ENCODE measurements around the gene PDE11A. TPM values are rescaled to one million over a fixed set of nuclear protein-coding genes. Genes with fewer than 3 reads are reported as not detected.

Gene PDE11A
- total RNA-seq, 1 donor from 2014 or later = 2.0 TPM

DNA sequence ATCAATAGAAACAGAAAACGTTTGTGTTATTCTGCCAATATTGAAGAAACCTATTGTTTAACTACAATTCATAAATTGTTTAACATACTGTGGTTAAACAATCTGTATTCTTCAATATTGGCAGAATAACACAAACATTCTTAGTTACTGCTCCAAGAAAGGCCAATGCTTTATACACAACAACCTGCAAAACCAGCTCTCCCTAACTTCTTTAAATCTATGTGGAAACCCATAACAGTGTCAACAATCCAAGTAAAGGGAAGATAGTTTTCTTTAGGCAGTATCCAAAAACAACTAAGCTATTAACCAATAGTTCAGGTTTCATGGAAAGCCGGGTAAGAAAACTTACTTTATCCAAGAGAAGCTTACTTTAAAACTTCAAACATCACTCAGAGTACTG is 33.5 kb upstream of the PDE11A start:
- H3K4me1 Mint-ChIP-seq (ENCODE audit: unreplicated experiment) = peaks cover 3% of the 10 kb centered on the region
- H3K27ac Mint-ChIP-seq = no peak overlapping the region
- DNase-seq (ENCODE audit: extremely low spot score, unreplicated experiment) = no peak
- no peak overlapping the region for H3K4me3 Mint-ChIP-seq
- H3K9me3 Mint-ChIP-seq = no peaks in the 10 kb centered on the region
- H3K27me3 Mint-ChIP-seq = no peaks in the 10 kb centered on the region
- TF ChIP-seq, protein P1, sequence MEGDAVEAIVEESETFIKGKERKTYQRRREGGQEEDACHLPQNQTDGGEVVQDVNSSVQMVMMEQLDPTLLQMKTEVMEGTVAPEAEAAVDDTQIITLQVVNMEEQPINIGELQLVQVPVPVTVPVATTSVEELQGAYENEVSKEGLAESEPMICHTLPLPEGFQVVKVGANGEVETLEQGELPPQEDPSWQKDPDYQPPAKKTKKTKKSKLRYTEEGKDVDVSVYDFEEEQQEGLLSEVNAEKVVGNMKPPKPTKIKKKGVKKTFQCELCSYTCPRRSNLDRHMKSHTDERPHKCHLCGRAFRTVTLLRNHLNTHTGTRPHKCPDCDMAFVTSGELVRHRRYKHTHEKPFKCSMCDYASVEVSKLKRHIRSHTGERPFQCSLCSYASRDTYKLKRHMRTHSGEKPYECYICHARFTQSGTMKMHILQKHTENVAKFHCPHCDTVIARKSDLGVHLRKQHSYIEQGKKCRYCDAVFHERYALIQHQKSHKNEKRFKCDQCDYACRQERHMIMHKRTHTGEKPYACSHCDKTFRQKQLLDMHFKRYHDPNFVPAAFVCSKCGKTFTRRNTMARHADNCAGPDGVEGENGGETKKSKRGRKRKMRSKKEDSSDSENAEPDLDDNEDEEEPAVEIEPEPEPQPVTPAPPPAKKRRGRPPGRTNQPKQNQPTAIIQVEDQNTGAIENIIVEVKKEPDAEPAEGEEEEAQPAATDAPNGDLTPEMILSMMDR (conservative IDR thresholded peaks at IDR 0.05) = no peak
- H3K36me3 Mint-ChIP-seq = no peaks in the 10 kb centered on the region

DNA sequence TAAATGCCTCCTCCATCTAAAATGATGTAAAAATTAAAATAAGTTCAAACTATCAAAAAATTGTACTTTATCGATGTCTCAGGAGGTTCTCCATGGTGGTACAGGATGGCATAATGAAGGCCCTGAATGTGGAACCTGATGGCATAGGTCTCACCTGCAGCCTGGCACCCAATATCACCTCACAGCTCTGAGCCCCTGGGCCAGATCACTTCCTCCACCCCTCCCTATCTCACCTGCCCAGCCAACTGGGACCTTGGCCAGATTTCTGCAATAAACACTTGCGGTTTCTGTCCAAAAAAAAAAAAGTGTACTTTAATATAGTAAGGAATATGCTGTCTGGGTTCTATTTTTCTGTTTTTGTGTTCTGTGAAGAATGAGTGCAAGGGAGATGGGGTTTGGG is 33.0 kb upstream of the PDE11A start:
- no peak for DNase-seq (ENCODE audit: extremely low spot score, unreplicated experiment)
- Mint-ChIP-seq H3K27ac (no peak overlapping the region), H3K4me3 (no peak overlapping the region), H3K36me3 (no peaks in the 10 kb centered on the region), H3K9me3 (no peaks in the 10 kb centered on the region), H3K27me3 (no peaks in the 10 kb centered on the region), H3K4me1 (ENCODE audit: unreplicated experiment) (peaks cover 3% of the 10 kb centered on the region)
- TF ChIP-seq, protein P1 (conservative IDR thresholded peaks at IDR 0.05) = no peak

DNA sequence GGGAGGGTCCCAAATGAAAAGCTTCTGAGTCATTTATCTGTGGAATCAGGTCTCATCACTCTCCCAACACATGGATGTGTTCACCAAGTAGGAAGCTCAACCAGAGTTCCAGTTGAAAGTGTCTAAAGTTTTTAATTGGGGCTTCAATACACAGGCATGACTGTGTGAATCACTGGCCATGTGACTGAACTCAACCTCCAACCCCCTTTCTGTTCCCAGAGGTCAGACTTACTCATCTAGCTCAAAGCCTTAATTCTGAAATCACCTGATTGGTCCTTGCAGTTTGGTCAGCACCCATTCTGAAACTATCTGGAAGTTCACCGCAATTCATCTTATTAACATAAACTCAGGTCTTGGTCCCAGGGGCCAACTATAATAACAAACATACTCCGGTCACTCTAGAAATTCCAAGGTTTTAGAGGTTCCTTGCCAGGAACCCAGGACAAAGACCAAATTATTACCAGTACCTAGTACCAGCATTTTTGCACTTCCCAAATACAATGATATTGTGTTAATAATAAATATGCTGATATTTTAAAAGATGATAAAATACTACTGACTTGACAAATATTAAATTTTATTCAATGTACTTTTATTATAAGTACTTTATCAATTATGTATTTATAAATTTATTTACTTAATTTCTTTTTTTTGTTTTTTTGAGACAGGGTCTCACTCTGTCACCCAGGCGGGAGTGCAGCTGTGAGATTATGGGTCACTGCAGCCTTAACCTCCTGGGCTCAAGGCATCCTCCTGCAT is 28.9 kb upstream of the PDE11A start:
- H3K36me3 Mint-ChIP-seq = no peaks in the 10 kb centered on the region
- TF ChIP-seq, protein P1 (conservative IDR thresholded peaks at IDR 0.05) = no peak
- DNase-seq (ENCODE audit: extremely low spot score, unreplicated experiment) = no peak
- no peak overlapping the region for H3K4me3 Mint-ChIP-seq
- no peaks in the 10 kb centered on the region for H3K27me3 Mint-ChIP-seq
- H3K27ac Mint-ChIP-seq = no peak overlapping the region
- no peaks in the 10 kb centered on the region for H3K9me3 Mint-ChIP-seq
- no peaks in the 10 kb centered on the region for H3K4me1 Mint-ChIP-seq (ENCODE audit: unreplicated experiment)

DNA sequence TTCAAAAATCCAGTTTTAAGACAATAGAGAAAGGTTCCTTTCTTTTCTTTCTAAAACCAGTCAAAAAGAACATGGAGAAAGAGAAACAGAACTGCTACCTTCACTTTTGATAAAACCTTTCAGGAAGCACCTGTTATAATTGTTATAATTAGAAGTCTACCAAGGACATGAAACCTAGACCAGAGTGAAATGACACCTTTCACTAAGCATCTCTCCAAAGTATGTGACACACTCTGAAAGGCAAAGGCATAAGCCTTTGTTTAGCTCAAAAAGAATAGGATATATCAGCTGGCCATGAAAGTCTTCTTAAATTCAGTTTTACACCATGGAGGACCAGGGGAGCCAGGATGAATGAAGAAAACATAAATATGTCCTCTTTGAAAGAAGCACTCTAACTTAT is 20.9 kb upstream of the PDE11A start:
- Mint-ChIP-seq H3K36me3 (no peaks in the 10 kb centered on the region), H3K27ac (no peak overlapping the region), H3K9me3 (no peaks in the 10 kb centered on the region), H3K4me1 (ENCODE audit: unreplicated experiment) (no peaks in the 10 kb centered on the region), H3K27me3 (no peaks in the 10 kb centered on the region), H3K4me3 (no peak overlapping the region)
- no peak for DNase-seq (ENCODE audit: extremely low spot score, unreplicated experiment)
- TF ChIP-seq, protein P1 (conservative IDR thresholded peaks at IDR 0.05) = no peak

DNA sequence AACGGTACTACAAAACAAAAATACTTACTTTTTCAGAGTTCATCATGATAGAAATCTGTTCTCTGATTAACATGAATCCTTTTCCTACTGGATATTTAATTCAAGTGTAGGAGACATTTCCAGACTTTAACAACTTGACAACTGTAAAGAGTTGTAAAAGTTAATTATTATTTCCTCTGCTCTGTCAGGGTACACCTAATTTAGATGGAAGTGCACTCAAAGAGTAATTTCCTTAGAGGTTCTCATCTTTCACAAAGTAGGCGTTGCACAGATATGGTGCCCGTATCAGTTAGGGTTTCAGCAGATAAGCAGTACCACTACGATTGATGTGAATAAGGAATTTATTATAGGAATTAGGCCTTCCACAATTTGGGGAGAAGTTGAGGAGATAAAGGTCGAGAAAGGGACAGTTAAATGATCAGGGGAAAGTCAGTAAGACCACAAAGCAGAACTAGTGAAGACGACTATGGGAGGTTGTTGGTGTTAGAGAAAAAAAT is 16.2 kb upstream of the PDE11A start:
- TF ChIP-seq, protein P1 (conservative IDR thresholded peaks at IDR 0.05) = no peak
- Mint-ChIP-seq H3K4me1 (ENCODE audit: unreplicated experiment) (no peaks in the 10 kb centered on the region), H3K9me3 (no peaks in the 10 kb centered on the region), H3K36me3 (no peaks in the 10 kb centered on the region), H3K27ac (no peak overlapping the region), H3K27me3 (peaks cover 3% of the 10 kb centered on the region), H3K4me3 (no peak overlapping the region)
- DNase-seq (ENCODE audit: extremely low spot score, unreplicated experiment) = no peak

All from type B pancreatic cell (in vitro differentiated cells).